H7 (cell line): Measurements from ENCODE around the gene PTX4. TPM values are rescaled to one million over a fixed set of nuclear protein-coding genes. Genes with fewer than 3 reads are reported as not detected.
A peak's percentile ranks its signal among the peaks of the same experiment; 100 is the strongest.

Experiments
- DNase-seq: peaks from one replicate; pipeline ENCODE4 v3.0.0; 2012
- H3K27me3 ChIP-seq: 2 replicates; pipeline ENCODE4 v1.6.0; 2011; ENCODE audit warnings: mild to moderate bottlenecking, low read length; ENCODE audit not compliant: control insufficient read depth, insufficient read depth
- H3K36me3 ChIP-seq: replicated peaks from 2 replicates; pipeline ENCODE4 v1.5.1; 2011; ENCODE audit warnings: low read length; ENCODE audit not compliant: control insufficient read depth, insufficient read depth
- H3K4me3 ChIP-seq: 2 replicates; pipeline ENCODE4 v1.5.1; 2011; ENCODE audit warnings: low read depth, mild to moderate bottlenecking, control low read depth, low read length, moderate library complexity; ENCODE audit not compliant: insufficient read depth
- total RNA-seq: library from RNA; depleted of rRNA; stranded (reverse); fragments of >200 nt; shearing (Covaris generic); gene quantifications from 2 replicates; pipeline ENCODE4 v1.2.3, GENCODE V29; 2014

The PTX4 gene
- total RNA-seq, 1 experiment from 2014 or later, result not detected

GRCh38 chr16:1528921-1529537, 40.3 kb upstream of the PTX4 start:
- H3K36me3 ChIP-seq, result no peaks in the 10 kb centered on the region
- DNase-seq, result no peak
- H3K27me3 ChIP-seq, result no peaks in the 10 kb centered on the region
- H3K4me3 ChIP-seq, result no peak overlapping the region

- DNase-seq, result no peak
- H3K27me3 ChIP-seq, result no peaks in the 10 kb centered on the region
- H3K36me3 ChIP-seq, result no peaks in the 10 kb centered on the region
- no peak overlapping the region for H3K4me3 ChIP-seq
These were observed 39.4 kb upstream of the PTX4 start for GRCh38 chr16:1527836-1528811.

GRCh38 chr16:1526608-1527555, 38.1 kb upstream of the PTX4 start:
- DNase-seq, result no peak
- H3K4me3 ChIP-seq, result no peak overlapping the region
- H3K36me3 ChIP-seq, result no peaks in the 10 kb centered on the region
- H3K27me3 ChIP-seq, result no peaks in the 10 kb centered on the region

GRCh38 chr16:1525871-1526607, 37.3 kb upstream of the PTX4 start:
- Histone ChIP-seq H3K4me3 (no peak overlapping the region), H3K36me3 (no peaks in the 10 kb centered on the region), H3K27me3 (no peaks in the 10 kb centered on the region)
- DNase-seq, result no peak

- no peaks in the 10 kb centered on the region for H3K36me3 ChIP-seq
- no peak for DNase-seq
- no peak overlapping the region for H3K4me3 ChIP-seq
- no peaks in the 10 kb centered on the region for H3K27me3 ChIP-seq
These were observed 35.6 kb upstream of the PTX4 start for GRCh38 chr16:1524366-1524765.

GRCh38 chr16:1523581-1524245, 35.0 kb upstream of the PTX4 start:
- Histone ChIP-seq H3K4me3 (no peak overlapping the region), H3K36me3 (no peaks in the 10 kb centered on the region), H3K27me3 (no peaks in the 10 kb centered on the region)
- DNase-seq, result no peak

- DNase-seq, result no peak
- no peaks in the 10 kb centered on the region for H3K27me3 ChIP-seq
- H3K36me3 ChIP-seq, result no peaks in the 10 kb centered on the region
- no peak overlapping the region for H3K4me3 ChIP-seq
These were observed 31.7 kb upstream of the PTX4 start for GRCh38 chr16:1520461-1520860.

- H3K27me3 ChIP-seq, result no peaks in the 10 kb centered on the region
- no peak for DNase-seq
- no peak overlapping the region for H3K4me3 ChIP-seq
- no peaks in the 10 kb centered on the region for H3K36me3 ChIP-seq
These were observed 31.1 kb upstream of the PTX4 start for GRCh38 chr16:1519831-1520230.

GRCh38 chr16:1518626-1519135, 29.9 kb upstream of the PTX4 start:
- H3K27me3 ChIP-seq, result no peaks in the 10 kb centered on the region

GRCh38 chr16:1514507-1514906, 25.8 kb upstream of the PTX4 start:
- no peak for DNase-seq
- no peak overlapping the region for H3K4me3 ChIP-seq
- no peaks in the 10 kb centered on the region for H3K27me3 ChIP-seq
- H3K36me3 ChIP-seq, result no peaks in the 10 kb centered on the region; the same call in 1 of the 2 replicates

More at GRCh38 chr16:1518626-1519135, 29.9 kb upstream of the PTX4 start:
- DNase-seq, result no peak
- H3K36me3 ChIP-seq, result no peaks in the 10 kb centered on the region
- H3K4me3 ChIP-seq, result no peak overlapping the region

- H3K27me3 ChIP-seq, result no peaks in the 10 kb centered on the region
- no peak overlapping the region for H3K4me3 ChIP-seq
- DNase-seq, result no peak
- H3K36me3 ChIP-seq, result no peaks in the 10 kb centered on the region; the same call in 1 of the 2 replicates
These were observed 24.0 kb upstream of the PTX4 start for GRCh38 chr16:1512774-1513173.

- H3K27me3 ChIP-seq, result no peaks in the 10 kb centered on the region
- no peak overlapping the region for H3K4me3 ChIP-seq
- no peaks in the 10 kb centered on the region; the same call in 1 of the 2 replicates for H3K36me3 ChIP-seq
- peak; percentile 85 for DNase-seq
These were observed 23.2 kb upstream of the PTX4 start for GRCh38 chr16:1511662-1512569.
